Aorta (tissue), 5 donors: Measurements from ENCODE around the gene LY86. TPM values are rescaled to one million over a fixed set of nuclear protein-coding genes. Genes with fewer than 3 reads are reported as not detected.

ENCODE experiments used
- ATAC-seq: fragments of 200-7000 bp; cut with Tn5 transposase; one replicate; pipeline ENCODE4 v1.9.1; 2022; ENCODE audit warnings: moderate library complexity; ENCODE audit not compliant: low FRiP score
- DNase-seq, 2 donors: peaks; one replicate each; pipeline ENCODE4 v3.0.0-alpha.2; 2020
- H3K27ac ChIP-seq, 2 donors: one replicate each; pipeline ENCODE4 v1.5.1; 2013; ENCODE audit warnings: low read length in 2 of 2, mild to moderate bottlenecking in 2 of 2, moderate library complexity in 2 of 2, control low read depth in 1 of 2, inconsistent platforms in 1 of 2, low read depth in 1 of 2
- H3K27me3 ChIP-seq, 2 donors: one replicate each; pipeline ENCODE4 v1.6.1; 2013; ENCODE audit warnings: control low read depth in 1 of 2, low read length in 1 of 2, mild to moderate bottlenecking in 1 of 2, moderate library complexity in 1 of 2; ENCODE audit not compliant: insufficient read depth in 2 of 2, control insufficient read depth in 1 of 2
- H3K36me3 ChIP-seq, 2 donors: one replicate each; pipeline ENCODE4 v1.6.1; 2013; ENCODE audit warnings: control low read depth in 1 of 2, low read length in 1 of 2, mild to moderate bottlenecking in 1 of 2; ENCODE audit not compliant: insufficient read depth in 2 of 2, control insufficient read depth in 1 of 2
- H3K4me1 ChIP-seq, 2 donors: one replicate each; pipeline ENCODE4 v1.6.1; 2013; ENCODE audit warnings: low read length in 2 of 2, control low read depth in 1 of 2, mild to moderate bottlenecking in 1 of 2, moderate library complexity in 1 of 2; ENCODE audit not compliant: insufficient read depth in 2 of 2, control insufficient read depth in 1 of 2
- H3K4me3 ChIP-seq, 2 donors: one replicate each; pipeline ENCODE4 v1.5.1; 2013; ENCODE audit warnings: low read length in 2 of 2, control low read depth in 1 of 2, mild to moderate bottlenecking in 1 of 2
- H3K9me3 ChIP-seq: one replicate; pipeline ENCODE4 v1.6.1; 2013; ENCODE audit warnings: mild to moderate bottlenecking, low read length; ENCODE audit not compliant: control insufficient read depth
- WGBS, 2 donors: extraction: QIAGEN DNeasy Blood & Tissue Kit; methylation state at CpG; one replicate each; pipeline ENCODE4 v1.1.7; 2013; 5-methylcytosine and 5-hydroxymethylcytosine counted together
- intact Hi-C, 2 donors: fragments of 100-400 bp; cut with DNase I; formaldehyde crosslinking; loops; one replicate each; pipeline versions ENCODE4 v1.14.2 to v1.15.0; 2022
- polyA plus RNA-seq, 2 donors: library from polyadenylated mRNA; stranded (reverse); fragments of 200-250 nt; gene quantifications; one replicate each; pipeline ENCODE4 v1.2.3, GENCODE V29; 2013
- total RNA-seq, 2 donors: library from RNA; stranded (reverse); fragmentation: NEBNext Ultra II Directional; extraction: Animal tissue kit (Norgen Biotek cat#: 25700); gene quantifications; one replicate each; pipeline ENCODE4 v1.2.1, GENCODE V29; 2021
- donor health status: healthy with polysubstance abuse.
- donor health status: Bipolar disorder and iron deficiency.
- donor health status: DM: no; HTN: no; CAD: no.
- donor health status: DM: no; HTN: no; CAD: no.
- donor health status: DM: yes; HTN: yes; CAD: no.

The LY86 gene
- total and polyA plus RNA-seq, 4 donors, result 2.6 to 10.5 (median 3.9) TPM

DNA sequence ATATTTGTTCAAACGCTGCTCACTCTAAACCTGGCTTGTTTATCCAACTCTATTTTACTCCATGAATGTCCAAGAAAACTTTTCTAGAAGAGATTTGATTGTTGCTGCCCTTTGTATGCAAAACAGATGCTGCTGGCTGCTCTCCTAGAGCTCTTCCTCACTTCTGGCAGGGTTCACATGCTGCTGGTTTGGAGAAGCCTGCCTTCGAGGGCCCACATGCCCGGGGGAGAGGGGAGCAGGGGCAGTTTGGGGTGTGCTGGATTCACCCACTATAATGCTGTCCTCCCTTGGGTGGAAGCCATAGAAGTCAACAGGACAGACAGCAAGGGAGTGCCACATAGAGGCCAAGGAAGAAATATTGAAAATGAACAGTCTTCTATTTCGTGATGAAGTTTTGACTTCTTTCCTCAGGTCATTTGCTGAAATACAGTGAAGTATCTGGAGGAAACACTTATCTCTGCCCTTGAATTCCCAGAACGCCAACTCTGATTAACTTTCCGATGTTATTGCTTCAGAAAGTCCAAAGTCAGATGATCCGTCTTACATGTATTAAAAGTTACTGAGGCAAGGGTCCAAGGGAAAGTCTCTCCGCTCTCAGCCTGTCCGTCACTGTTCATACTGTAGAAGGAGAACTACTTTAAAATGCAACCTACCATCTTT lies 32.4 kb downstream of the LY86 start:
- H3K4me3 ChIP-seq, result no peak overlapping the region
- 57 to 64% methylated on average over 9 of the region's 9 CpGs for WGBS, 2 donors
- H3K4me1 ChIP-seq, result no peaks in the 10 kb centered on the region
- H3K27me3 ChIP-seq, result peaks cover 0 to 2% of the 10 kb centered on the region in 2 donors
- H3K36me3 ChIP-seq, result no peaks in the 10 kb centered on the region
- ATAC-seq, result no peak
- intact Hi-C loops, result no loop called here
- H3K9me3 ChIP-seq, result no peaks in the 10 kb centered on the region
- no peak for DNase-seq
- H3K27ac ChIP-seq, result no peak overlapping the region

DNA sequence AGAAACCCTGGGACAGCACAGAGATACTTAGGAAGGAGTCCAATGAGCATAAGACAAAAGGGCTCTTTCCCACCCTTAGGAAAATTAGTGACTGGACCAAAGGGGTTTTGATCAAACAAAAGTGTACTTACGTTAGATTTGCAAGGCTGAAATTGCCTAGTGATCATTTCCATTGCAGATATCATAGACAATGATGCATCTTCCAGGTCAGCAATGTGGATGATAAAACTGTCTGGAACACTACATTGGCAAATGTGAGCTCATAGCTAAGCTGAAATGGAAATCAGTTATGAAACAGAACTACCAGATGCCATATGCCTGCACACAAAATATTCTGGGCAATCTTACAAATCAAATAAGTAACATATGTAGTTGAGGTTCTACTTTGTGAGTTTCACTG lies 34.0 kb downstream of the LY86 start:
- H3K4me3 ChIP-seq, result no peak overlapping the region
- intact Hi-C loops, result no loop called here
- ATAC-seq (no peak), DNase-seq (no peak)
- H3K36me3 ChIP-seq, result no peaks in the 10 kb centered on the region
- no peaks in the 10 kb centered on the region for H3K4me1 ChIP-seq
- 93 to 94% methylated on average over 1 of the region's 1 CpG for WGBS, 2 donors
- no peak overlapping the region for H3K27ac ChIP-seq
- peaks cover 0 to 2% of the 10 kb centered on the region in 2 donors for H3K27me3 ChIP-seq
- no peaks in the 10 kb centered on the region for H3K9me3 ChIP-seq

DNA sequence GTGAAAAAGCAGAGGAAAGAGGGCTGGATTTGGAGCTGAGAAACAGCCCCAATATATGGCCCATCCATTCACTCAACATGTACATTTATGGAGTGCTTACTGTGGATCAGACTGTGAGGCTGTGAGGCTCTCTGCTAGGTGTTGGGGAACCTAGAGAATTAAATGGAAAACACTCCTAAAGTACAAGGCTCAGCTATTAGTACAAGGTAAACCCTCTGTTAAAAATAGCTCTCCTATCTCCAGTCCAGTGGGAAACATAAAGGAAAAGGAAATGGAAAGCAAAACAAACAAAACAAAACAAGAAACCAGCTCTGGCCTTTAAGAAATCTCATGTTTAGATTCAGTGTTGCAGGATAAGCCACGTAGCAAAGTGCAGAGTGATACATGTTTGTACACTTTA lies 35.0 kb downstream of the LY86 start:
- 24 to 39% methylated on average over 1 of the region's 1 CpG for WGBS, 2 donors
- Histone ChIP-seq H3K27me3 (peaks cover 0 to 2% of the 10 kb centered on the region in 2 donors), H3K36me3 (no peaks in the 10 kb centered on the region), H3K4me1 (no peaks in the 10 kb centered on the region), H3K9me3 (no peaks in the 10 kb centered on the region), H3K27ac (no peak overlapping the region), H3K4me3 (no peak overlapping the region)
- DNase-seq (no peak), ATAC-seq (no peak)
- intact Hi-C loops, result no loop called here

GRCh38 chr6:6624269-6624990 lies 35.9 kb downstream of the LY86 start:
- WGBS, 2 donors, result 83 to 84% methylated on average over 6 of the region's 6 CpGs

GRCh38 chr6:6626187-6626586 lies 37.7 kb downstream of the LY86 start:
- no peak overlapping the region for H3K27ac ChIP-seq

More at GRCh38 chr6:6624269-6624990, 35.9 kb downstream of the LY86 start:
- Histone ChIP-seq H3K27me3 (peaks cover 0 to 2% of the 10 kb centered on the region in 2 donors), H3K9me3 (no peaks in the 10 kb centered on the region), H3K4me3 (no peak overlapping the region), H3K36me3 (no peaks in the 10 kb centered on the region), H3K27ac (no peak overlapping the region), H3K4me1 (no peaks in the 10 kb centered on the region)
- ATAC-seq (no peak), DNase-seq (no peak)
- intact Hi-C loops, result no loop called here

GRCh38 chr6:6629402-6629801 lies 40.9 kb downstream of the LY86 start:
- H3K27me3 ChIP-seq, result no peaks in the 10 kb centered on the region
- no peaks in the 10 kb centered on the region for H3K9me3 ChIP-seq
- DNase-seq (no peak), ATAC-seq (no peak)
- no peaks in the 10 kb centered on the region for H3K4me1 ChIP-seq
- 8 to 13% methylated on average over 2 of the region's 2 CpGs for WGBS, 2 donors
- no peak overlapping the region for H3K27ac ChIP-seq
- intact Hi-C loops, result no loop called here
- H3K36me3 ChIP-seq, result no peaks in the 10 kb centered on the region
- H3K4me3 ChIP-seq, result no peak overlapping the region

More at GRCh38 chr6:6626187-6626586, 37.7 kb downstream of the LY86 start:
- DNase-seq, result no peak
- no peaks in the 10 kb centered on the region for H3K9me3 ChIP-seq
- no peaks in the 10 kb centered on the region for H3K4me1 ChIP-seq
- ATAC-seq, result no peak
- H3K4me3 ChIP-seq, result no peak overlapping the region
- no peaks in the 10 kb centered on the region for H3K36me3 ChIP-seq
- peaks cover 0 to 2% of the 10 kb centered on the region in 2 donors for H3K27me3 ChIP-seq
- intact Hi-C loops, result no loop called here
- 75 to 79% methylated on average over 6 of the region's 6 CpGs for WGBS, 2 donors

- ATAC-seq (no peak), DNase-seq (no peak)
- no peaks in the 10 kb centered on the region for H3K4me1 ChIP-seq
- H3K4me3 ChIP-seq, result no peak overlapping the region
- no peaks in the 10 kb centered on the region for H3K27me3 ChIP-seq
- H3K36me3 ChIP-seq, result no peaks in the 10 kb centered on the region
- WGBS, 2 donors, result 83 to 95% methylated on average over 3 of the region's 3 CpGs
- no peak overlapping the region for H3K27ac ChIP-seq
- intact Hi-C loops, result no loop called here
- no peaks in the 10 kb centered on the region for H3K9me3 ChIP-seq
Observed at GRCh38 chr6:6631053-6631452, 42.5 kb downstream of the LY86 start.

DNA sequence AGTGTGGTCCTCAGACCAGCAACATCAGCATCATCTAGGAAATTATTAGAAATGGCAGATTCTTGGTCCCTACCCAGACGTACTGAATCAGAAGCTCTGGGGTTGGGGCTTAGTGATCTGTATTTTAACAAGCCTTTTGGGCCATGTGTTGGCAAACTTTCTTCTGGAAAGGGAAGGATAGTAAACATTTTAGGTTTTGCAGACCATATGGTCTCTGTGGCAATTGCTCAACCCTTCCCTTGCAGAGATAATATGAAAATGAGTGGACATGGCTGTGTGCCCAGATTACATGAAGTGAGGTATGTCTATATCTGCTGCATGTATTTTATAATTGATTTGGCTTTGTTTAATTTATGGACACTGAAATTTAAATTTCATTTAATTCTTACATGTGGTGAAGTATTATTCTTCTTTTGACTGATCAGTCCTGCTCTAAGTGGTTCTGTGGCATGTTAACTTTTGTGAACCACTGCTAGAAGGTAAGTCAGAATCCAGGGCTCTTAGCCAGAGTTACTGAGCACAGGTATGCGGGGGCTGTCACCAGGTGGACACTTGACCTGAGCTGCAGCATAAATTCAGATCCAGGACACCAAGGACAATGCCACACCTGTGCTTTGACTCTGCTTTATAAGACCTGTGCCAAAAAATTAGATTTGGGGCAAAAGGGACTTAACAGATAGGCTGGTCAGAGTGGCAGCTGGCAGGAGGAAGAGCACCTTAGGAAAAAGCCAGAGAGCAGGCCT lies 43.2 kb downstream of the LY86 start:
- intact Hi-C loops, result no loop called here
- DNase-seq, result no peak
- Histone ChIP-seq H3K27ac (no peak overlapping the region), H3K9me3 (no peaks in the 10 kb centered on the region), H3K27me3 (no peaks in the 10 kb centered on the region), H3K4me1 (no peaks in the 10 kb centered on the region), H3K4me3 (no peak overlapping the region), H3K36me3 (no peaks in the 10 kb centered on the region)
- WGBS, 2 donors, result 63 to 85% methylated on average over 2 of the region's 2 CpGs
- ATAC-seq, result no peak
